OCI-LY7 (cell line): ENCODE data around the gene AARS2. TPM values are rescaled to one million over a fixed set of nuclear protein-coding genes. Genes with fewer than 3 reads are reported as not detected.

Experiments used
- BruUV-seq: library from RNA; stranded (reverse); fragments of 400-500 nt; replicated peaks from 2 replicates; lab custom pipeline; 2021; lab: Mats Ljungman, UMichigan
- CTCF ChIA-PET: fragments of 300-600 bp; sonication (Branson Sonifier 250); formaldehyde crosslinking; loops from one replicate; lab custom pipeline; 2022; ENCODE audit warnings: antibody characterized with exemption; ENCODE audit not compliant: unreplicated experiment; lab: Charles Lee
- POLR2A ChIA-PET: fragments of 300-600 bp; sonication (Branson Sonifier 250); formaldehyde crosslinking; loops from one replicate; lab custom pipeline; 2022; ENCODE audit warnings: antibody characterized with exemption; lab: Charles Lee
- DNase-seq: peaks from one replicate; pipeline ENCODE4 v3.0.0-alpha.2; 2015; ENCODE audit warnings: low spot score
- H2AFZ ChIP-seq: fragments of 200-600 bp; sonication (generic), shearing (Covaris generic); 2 replicates; pipeline ENCODE4 v1.6.1; 2014; ENCODE audit warnings: mild to moderate bottlenecking, antibody characterized with exemption, low read length, moderate library complexity
- H3K27ac ChIP-seq: fragments of 200-600 bp; sonication (generic); 2 replicates; pipeline ENCODE4 v1.5.1; 2014; ENCODE audit warnings: mixed run types, low read depth, mild to moderate bottlenecking, moderate library complexity, low read length, inconsistent platforms; ENCODE audit not compliant: poor library complexity, severe bottlenecking
- H3K36me3 ChIP-seq: fragments of 200-600 bp; sonication (generic); 2 replicates; pipeline ENCODE4 v1.6.1; 2014; ENCODE audit warnings: mild to moderate bottlenecking, antibody characterized with exemption, low read length, moderate library complexity, mixed read lengths; ENCODE audit not compliant: insufficient read depth
- H3K4me1 ChIP-seq: fragments of 200-600 bp; sonication (generic); 2 replicates; pipeline ENCODE4 v1.5.1; 2014; ENCODE audit warnings: mild to moderate bottlenecking, low read length; ENCODE audit not compliant: insufficient read depth, poor library complexity, severe bottlenecking
- H3K4me2 ChIP-seq: fragments of 200-600 bp; sonication (generic); 2 replicates; pipeline ENCODE4 v1.6.1; 2014; ENCODE audit warnings: mild to moderate bottlenecking, low read length
- H3K4me3 ChIP-seq: fragments of 200-600 bp; sonication (generic); 2 replicates; pipeline ENCODE4 v1.5.1; 2014; ENCODE audit warnings: mild to moderate bottlenecking, low read depth, low read length; ENCODE audit not compliant: poor library complexity, severe bottlenecking
- H3K79me2 ChIP-seq: fragments of 200-600 bp; sonication (generic); 2 replicates; pipeline ENCODE4 v1.6.1; 2016; ENCODE audit warnings: low read depth, mild to moderate bottlenecking, low read length, moderate library complexity, mixed read lengths; ENCODE audit not compliant: insufficient read depth
- H3K9me2 ChIP-seq: fragments of 200-600 bp; sonication (generic); 2 replicates; pipeline ENCODE4 v1.6.1; 2016; ENCODE audit warnings: mild to moderate bottlenecking, low read length, mixed read lengths; ENCODE audit not compliant: insufficient read depth
- H3K9me3 ChIP-seq: fragments of 200-600 bp; sonication (generic); 2 replicates; pipeline ENCODE4 v1.6.1; 2014; ENCODE audit warnings: mild to moderate bottlenecking, mixed run types, low read length, mixed read lengths
- H4K20me1 ChIP-seq: fragments of 200-600 bp; sonication (generic); 2 replicates; pipeline ENCODE4 v1.6.1; 2014; ENCODE audit warnings: mild to moderate bottlenecking, antibody characterized with exemption, low read length, moderate library complexity, mixed read lengths; ENCODE audit not compliant: insufficient read depth
- CTCF ChIP-seq: fragments of 200-600 bp; sonication (generic); conservative IDR thresholded peaks from 2 replicates; pipeline ENCODE4 v1.5.1; 2014; ENCODE audit warnings: mild to moderate bottlenecking, antibody characterized with exemption, low read length, moderate library complexity, mixed read lengths
- EZH2phosphoT487 ChIP-seq: fragments of 200-600 bp; sonication (generic); IDR thresholded peaks from 2 replicates; pipeline ENCODE4 v1.6.1; 2018; ENCODE audit warnings: low read depth, borderline replicate concordance, mild to moderate bottlenecking, mixed run types, antibody characterized with exemption, low read length, moderate library complexity, mixed read lengths
- intact Hi-C: fragments of 100-400 bp; cut with micrococcal nuclease; formaldehyde crosslinking; loops from one replicate; pipeline ENCODE4 v1.10.0; 2022; ENCODE audit not compliant: unreplicated experiment
- total RNA-seq, 2 experiments: library from RNA; depleted of rRNA in 1 of 2; stranded (reverse); fragments of >200 nt in 1 of 2; shearing (Covaris generic) in 1 of 2; gene quantifications; 2 replicates each; pipeline ENCODE4 v1.2.3, GENCODE V29; 2014 to 2022

Gene AARS2
- total RNA-seq, 2 experiments from 2014 or later = 20.7 to 22.0 TPM

GRCh38 chr6:44292661-44293365 lies 20.3 kb downstream of the AARS2 start:
- ChIA-PET CTCF (interaction anchor here (0.6 kb wide), 1 partner anchor 45 kb away, joined by 3 read pairs; no protein-coding TSS in a partner anchor), POLR2A (interaction anchor here (0.6 kb wide), 1 partner anchor 1182 kb away, joined by 3 read pairs; no protein-coding TSS in a partner anchor)
- intact Hi-C loops = no loop called here
- no peaks in the 10 kb centered on the region for H3K79me2 ChIP-seq
- H4K20me1 ChIP-seq = no peaks in the 10 kb centered on the region; the same call in 1 of the 2 replicates
- TF ChIP-seq EZH2phosphoT487 = no peak
- TF ChIP-seq CTCF = no peak
- no peak overlapping the region for H3K4me2 ChIP-seq
- H3K4me3 ChIP-seq = no peak overlapping the region
- no TSS peak for BruUV-seq
- H3K27ac ChIP-seq = no peak overlapping the region
- DNase-seq = no peak
- no peaks in the 10 kb centered on the region for H3K36me3 ChIP-seq
- no peaks in the 10 kb centered on the region for H3K4me1 ChIP-seq
- no peaks in the 10 kb centered on the region for H3K9me2 ChIP-seq
- H3K9me3 ChIP-seq = no peaks in the 10 kb centered on the region
- no peak overlapping the region for H2AFZ ChIP-seq

GRCh38 chr6:44291841-44292240 lies 21.3 kb downstream of the AARS2 start:
- H3K36me3 ChIP-seq = no peaks in the 10 kb centered on the region
- TF ChIP-seq CTCF = no peak
- no peak for TF ChIP-seq EZH2phosphoT487
- no peaks in the 10 kb centered on the region for H3K9me2 ChIP-seq
- intact Hi-C loops = no loop called here
- ChIA-PET POLR2A (no interaction called here), CTCF (interaction anchor here (0.6 kb wide), 1 partner anchor 46 kb away, joined by 3 read pairs; no protein-coding TSS in a partner anchor)
- H3K4me3 ChIP-seq = no peak overlapping the region
- H3K4me1 ChIP-seq = no peaks in the 10 kb centered on the region
- H3K27ac ChIP-seq = no peak overlapping the region
- no peak overlapping the region for H3K4me2 ChIP-seq
- H4K20me1 ChIP-seq = no peaks in the 10 kb centered on the region; the same call in 1 of the 2 replicates
- H3K9me3 ChIP-seq = no peaks in the 10 kb centered on the region
- no peak overlapping the region for H2AFZ ChIP-seq
- no peak for DNase-seq
- H3K79me2 ChIP-seq = no peaks in the 10 kb centered on the region
- no TSS peak for BruUV-seq

GRCh38 chr6:44289726-44290260 lies 23.4 kb downstream of the AARS2 start:
- Histone ChIP-seq H3K9me3 (no peaks in the 10 kb centered on the region), H3K79me2 (no peaks in the 10 kb centered on the region), H4K20me1 (no peaks in the 10 kb centered on the region; the same call in 1 of the 2 replicates), H3K4me1 (no peaks in the 10 kb centered on the region), H2AFZ (no peak overlapping the region), H3K36me3 (no peaks in the 10 kb centered on the region), H3K9me2 (no peaks in the 10 kb centered on the region), H3K4me3 (no peak overlapping the region), H3K27ac (no peak overlapping the region), H3K4me2 (no peak overlapping the region)
- DNase-seq = no peak
- intact Hi-C loops = no loop called here
- POLR2A ChIA-PET = no interaction called here
- BruUV-seq = no TSS peak
- CTCF ChIA-PET = no interaction called here
- TF ChIP-seq CTCF (no peak), EZH2phosphoT487 (no peak)
